GM18861 (cell line): ENCODE results near the gene ACSBG1.

Source experiments
- ATAC-seq: cut with Tn5 transposase; IDR thresholded peaks from one replicate; pipeline ENCODE4 v1.9.1; 2021; ENCODE audit not compliant: unreplicated experiment

Gene ACSBG1

DNA sequence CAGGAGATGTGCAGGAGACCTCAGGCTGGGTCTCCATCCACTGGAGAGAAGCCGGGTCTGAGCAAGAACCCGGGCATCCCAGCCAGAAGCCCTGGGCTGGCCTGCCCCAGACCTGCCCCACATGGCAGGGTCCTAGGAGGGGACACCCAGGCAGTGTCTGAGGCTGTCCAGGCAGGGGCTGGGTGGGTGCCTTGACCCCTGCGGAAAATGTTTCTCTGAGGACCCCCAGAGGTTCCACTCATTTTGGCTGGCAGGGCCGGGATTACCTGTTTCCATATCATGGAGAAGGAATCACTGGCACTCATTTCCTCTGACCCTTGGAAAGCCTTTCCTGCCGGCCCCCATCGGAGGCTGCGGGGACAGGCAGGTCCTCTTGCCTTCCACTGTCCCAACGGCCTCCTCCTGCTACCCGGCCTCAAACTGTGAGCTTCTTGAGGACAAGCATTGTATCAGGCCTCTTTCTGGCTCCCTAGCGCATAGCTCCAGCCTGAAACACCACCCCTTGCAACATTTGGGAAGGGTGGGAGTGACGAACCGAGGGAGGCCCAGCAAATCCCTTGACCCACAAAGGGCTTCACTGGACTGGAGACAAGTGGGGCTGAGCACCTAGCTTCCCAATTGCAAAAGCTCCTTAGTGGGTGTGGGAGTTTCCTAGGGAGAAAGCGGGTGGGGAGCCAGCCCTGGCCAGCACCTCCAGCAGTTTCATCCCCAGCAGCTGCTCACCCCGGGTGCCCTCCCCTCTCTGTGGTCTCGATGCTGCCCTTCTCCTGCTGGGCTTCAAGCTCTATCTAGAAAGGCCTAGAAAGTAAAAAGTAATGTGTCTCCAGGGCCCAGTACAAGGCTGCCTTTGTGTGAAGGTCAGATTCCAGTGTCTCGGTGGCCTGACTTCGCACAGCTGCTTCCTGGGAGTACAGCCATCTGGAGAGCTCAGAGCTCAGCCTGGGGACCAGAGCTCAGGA, 29.7 kb downstream of the ACSBG1 start:
- no peak for ATAC-seq

DNA sequence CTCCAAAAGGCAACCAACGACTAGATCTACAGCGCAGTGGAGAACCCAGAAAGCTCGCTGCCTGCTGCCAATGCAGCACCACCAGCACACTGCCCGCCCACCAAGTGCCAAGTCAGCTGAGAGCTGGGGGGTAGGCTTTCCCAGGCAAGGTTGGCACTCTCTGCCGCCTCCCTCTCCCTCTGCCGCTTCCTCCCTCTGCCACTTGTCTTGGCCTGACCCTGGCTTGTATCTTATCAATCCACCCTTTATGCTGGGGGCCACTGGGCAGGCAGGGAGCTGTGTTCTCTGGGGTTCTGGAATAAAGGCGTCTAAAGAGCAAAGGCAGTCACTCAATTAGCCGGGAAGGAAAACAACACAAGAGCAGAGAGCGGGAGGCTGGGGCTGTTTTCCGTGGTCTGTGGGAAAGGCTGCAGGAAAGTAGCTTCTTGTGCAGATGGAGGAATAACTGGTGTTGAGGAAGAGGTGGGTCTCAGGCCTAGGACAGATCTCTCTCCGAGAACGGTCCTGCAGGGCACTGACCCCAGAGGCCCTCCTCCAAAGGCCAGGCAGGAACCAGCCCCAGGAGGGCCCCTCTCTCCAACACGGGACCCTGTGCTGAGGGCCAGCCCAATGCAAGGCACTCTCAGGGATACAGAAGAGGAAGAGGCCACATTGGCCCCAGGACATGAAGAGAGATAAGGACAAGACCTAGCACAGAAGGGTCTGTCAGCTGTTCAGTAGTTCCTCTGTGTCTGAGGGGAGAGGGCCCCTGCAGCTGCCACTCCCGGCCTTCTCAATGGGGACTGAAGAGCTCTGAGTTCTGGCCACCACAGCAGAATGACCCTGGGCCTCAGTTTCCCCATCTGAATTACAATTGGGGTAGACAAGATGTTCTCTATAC, 30.8 kb downstream of the ACSBG1 start:
- ATAC-seq: no peak

DNA sequence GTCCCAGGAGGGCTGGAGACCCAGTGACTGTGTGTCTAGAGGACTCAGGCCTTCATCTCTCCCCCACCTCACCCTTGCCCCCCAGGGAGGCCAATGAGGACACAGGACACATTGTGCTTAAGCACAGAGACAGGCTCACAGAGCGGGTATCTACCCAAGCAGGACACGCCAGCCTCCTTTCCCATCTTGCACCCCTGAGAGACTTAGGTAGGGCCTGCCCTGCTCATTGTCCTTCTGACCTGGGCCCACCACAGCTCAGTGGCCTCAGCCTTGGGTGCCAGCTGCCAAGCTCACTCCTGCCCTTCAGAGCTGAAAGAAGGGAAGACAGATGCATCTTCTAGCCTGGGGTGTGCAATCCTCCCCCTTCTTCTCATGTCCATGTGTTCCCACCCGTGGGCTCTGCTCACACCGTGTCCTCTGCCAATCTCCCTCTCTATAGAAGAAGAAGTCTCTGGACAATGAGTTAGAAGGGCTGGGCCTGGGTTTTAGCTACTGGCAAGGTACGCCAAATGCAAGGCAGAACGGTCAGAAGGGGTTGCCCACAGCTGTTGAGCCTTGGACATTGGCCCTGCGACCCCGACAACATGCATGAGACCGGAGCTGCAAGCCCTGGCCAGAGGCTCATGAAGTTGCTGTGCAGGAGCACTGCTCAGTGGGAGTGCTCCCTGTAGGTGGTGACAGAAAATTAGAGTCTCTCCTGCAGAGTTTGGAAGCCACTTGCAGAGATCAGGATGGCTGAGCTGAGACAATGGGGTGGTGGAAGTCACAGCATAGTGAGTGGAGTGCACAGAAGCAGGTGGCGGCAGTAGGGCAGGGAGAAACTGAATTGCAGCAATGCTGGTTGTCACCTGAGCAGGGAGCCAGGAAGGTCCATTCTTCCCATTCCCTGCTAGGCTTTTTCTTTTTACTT, 32.8 kb downstream of the ACSBG1 start:
- no peak for ATAC-seq

DNA sequence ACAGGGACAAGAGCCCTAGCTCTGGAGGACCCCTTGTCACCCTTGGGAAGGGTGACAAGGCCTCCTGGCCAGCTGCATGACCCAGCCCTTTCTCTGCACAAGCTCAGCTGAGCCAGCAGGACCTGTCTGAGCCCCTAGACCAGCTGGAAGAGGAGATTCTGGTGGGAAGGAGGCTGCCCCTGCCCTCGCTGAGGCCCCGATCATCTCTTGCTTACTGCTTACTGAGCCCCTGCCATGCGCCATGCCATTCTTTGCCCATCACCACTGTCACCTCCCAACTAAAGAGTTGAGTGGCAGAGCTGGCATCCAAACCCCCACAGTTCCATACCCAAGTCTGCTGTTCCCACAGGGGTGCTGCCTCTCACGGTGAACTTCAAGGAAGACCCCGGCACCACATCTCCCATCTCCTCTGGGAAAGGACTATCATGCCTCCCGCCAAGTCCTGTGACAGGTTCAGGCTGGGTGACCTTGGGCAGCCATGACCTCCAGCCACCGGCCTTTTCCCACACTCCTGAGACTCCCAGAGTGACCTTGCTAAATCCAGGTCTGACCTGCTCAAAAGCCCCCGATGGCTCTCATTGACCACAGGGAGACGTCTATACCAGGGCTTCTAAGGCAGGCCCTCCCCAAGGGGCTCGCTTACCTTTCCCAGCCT, 34.0 kb downstream of the ACSBG1 start:
- ATAC-seq: no peak

DNA sequence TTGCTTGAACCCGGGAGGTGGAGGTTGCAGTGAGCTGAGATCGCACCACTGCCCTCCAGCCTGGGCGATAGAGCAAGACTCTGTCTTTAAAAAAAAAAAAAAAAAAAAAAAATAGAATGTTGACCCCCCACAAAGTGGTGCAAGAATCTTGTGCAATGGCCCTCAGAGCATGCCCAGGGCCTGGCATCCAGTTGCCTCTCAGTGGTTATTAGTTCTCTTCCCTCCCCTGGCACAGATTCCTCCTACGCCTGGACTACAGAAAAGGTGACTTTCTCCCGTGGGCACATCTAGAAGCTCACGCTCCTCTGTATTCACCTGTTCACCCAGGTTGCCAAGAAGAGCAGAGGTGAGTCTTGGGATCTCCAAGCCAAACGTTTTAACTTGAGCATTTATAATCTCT, 36.7 kb downstream of the ACSBG1 start:
- ATAC-seq: no peak

DNA sequence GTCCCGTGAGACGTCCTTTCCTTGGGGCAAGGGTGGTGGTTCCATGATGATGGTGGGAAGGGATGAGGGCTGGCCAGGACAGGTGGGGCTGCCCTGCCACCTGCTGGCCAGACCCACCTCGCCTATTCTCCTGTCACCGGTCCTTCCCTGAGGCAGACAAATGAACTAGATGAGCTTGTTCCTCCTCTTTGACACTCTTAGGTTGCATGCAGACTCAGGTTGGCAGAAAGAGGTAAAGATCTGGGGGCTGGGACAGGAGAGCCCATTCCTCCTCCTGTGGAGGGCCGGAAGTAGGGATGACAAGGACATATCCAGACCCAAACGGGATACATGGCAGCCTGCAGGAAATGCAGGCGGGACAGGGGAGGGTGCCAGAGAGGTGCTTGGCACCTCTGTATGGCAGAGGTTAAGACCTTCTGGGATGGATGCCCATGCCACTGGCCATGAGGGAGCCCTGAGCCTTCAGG, 38.6 kb downstream of the ACSBG1 start:
- no peak for ATAC-seq

DNA sequence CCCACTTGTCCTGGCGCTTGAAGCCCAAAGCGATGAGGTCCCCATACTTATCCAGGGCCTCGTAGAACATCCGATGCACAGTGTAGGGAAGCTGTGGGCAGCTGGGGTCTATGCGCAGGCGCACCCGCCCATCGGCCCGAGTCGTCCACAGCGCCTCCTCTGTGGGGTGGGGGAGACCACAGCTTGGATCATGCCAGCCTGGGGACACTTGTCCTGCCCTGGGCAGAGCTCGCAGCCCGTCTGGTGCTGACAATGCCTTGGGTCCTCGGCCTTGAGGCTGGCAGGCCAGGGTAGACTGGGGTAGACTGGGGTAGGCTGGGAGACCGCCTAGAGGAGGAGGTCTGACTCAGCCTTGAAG, 39.8 kb downstream of the ACSBG1 start:
- no peak for ATAC-seq

DNA sequence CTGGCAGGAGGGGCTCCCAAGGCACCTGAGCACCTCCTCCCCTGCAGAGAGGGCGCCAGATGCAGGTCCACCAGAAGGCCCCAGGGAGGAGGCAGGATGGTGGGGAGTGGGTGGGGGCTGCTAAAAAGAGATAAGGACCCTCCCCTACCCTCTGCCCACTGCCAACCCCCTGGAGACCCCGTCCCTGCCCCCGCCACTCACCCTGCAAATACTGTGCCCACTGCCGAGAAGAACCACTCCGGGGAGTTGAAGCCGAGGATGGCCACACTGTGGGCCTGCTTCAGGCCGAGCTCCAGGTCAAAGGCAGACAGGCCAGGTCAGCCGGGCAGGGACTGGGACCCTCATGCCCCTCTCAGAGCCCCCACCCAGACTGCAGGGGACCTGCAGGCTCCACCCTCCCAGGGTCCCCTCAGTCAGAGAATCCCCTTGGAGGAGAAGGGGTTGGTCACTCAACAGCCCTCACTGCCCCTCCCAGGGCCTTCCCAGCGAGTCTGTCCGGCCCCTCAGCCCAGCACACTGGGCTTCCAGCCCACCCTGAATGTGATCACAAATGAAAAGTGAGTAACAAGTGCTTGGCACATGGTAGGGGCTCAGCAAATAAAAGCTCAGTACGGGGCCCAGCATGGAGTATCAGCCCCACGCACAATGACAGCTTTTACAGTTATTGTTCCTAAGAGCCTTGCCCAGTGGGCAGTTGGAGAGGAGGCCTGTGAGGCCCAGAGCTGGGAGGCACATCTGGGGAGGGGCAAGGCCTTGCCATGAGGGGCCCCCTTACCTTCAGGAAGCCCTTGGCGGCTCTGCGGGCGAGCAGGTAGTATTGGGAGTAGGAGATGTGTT, 40.4 kb downstream of the ACSBG1 start:
- no peak for ATAC-seq

DNA sequence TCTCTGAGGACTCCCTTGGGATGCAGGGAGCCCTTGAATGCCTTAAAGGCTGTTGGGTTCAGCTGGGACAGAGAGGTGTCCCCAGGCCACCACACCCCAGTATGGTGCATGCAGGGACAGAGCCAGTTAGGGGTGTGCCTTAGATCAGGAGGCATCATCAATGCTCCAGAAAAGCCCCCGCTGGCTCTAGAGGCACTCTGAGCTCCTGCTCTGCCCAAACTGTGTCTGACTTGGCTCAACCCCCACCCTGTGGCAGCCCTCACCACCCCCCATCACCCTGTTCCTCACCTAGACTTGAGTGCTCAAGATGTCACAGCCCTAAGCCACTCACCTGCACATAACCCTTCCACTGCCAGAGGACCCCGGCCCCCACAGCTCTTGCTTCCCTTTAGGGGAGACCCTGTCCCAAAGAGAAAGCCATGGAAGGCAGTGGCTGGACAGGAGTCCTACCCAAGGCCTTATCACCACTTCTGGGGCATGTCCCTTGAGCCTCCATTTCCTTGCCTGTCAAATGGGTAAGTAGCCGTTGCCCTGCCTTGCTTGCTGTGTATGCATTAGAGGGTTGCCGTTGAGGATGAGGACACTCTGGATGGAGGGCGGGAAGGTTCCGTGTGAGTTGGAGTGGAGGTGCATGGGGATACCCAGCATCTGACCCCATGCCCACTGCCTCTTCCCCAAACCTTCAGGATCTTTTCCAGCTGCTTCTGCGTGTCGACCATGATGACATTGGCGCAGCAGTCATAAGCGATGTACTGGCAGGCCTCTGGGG, 41.4 kb downstream of the ACSBG1 start:
- no peak for ATAC-seq

DNA sequence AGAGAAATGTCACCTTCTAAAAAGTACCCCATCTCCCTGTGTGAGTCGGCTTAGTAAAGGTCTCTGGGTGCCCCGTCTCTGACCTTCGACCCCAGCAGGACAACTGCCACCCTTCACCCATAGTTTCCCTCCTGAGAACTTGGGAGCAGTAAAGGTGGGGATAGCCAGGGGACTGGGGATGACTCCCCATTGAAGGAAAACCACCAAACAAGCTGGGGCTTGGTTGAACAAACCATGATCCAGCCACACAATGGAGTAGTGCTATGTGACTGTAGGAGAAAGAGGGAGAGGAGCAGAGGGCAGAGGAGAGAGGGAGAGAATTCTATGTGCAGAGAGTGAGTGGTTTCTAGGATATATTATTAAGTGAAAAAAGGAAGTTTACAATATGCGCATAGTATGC, 51.5 kb downstream of the ACSBG1 start:
- ATAC-seq: no peak

DNA sequence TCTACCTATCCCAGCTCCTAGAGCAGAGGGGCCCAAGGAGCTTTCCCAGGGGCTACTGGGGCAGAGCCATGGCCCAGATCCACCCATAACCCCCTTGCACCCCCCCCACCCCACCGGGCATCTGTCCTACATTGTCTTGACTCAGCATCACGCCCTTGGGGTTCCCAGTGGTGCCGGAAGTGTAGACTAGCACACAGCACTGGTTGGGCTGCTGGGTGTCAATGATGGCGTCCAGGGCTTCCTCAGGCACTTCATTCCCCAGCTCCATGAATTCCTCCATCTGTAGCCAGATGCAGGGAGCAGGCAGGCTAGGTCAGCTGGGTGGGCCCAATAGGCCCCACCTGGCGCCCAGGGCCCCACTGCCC, 52.0 kb downstream of the ACSBG1 start:
- no peak for ATAC-seq

DNA sequence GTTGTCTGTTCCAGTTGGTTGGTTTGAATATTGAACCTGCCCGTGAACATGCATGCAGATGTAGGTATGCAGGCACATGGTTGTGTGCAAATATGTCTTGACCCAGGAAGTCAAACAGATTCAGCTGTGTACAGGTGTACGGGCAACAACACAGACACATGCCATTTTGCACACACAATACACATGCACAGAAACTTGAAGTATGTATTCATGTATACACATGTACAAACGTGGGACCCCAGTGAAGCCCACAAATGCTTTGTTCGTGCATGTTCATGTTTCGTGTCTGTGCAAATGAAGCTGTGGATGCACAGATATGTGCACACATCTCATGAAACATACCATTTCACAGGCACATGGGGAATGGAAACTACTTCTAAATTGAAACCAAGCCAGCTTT, 54.5 kb downstream of the ACSBG1 start:
- ATAC-seq: no peak

DNA sequence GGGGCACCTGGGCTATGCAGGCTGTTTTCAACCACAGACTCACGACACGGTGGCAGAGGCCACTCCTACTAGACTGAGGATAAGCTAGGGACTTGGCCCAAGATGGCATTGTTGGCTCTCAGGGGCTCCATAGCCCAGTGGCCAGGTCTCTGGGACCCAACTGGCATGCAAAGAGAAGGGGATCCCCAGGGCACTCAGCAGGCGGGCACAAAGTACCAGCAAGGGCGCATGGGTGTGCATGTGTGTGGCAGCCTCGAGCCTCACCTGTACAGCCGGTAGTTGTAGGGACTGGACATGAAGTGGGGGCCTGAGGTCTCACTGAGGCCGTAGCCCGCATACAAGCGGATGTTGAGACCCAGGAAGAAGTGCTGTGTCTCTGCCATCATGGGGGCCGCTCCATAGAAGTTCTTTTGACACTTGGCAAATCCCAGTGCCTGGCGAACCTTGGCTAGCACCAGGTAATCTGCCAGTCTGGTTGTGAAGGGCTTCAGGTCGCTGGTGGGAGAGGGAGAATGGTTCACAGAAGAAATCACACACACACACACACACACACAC, 55.0 kb downstream of the ACSBG1 start:
- no peak for ATAC-seq

DNA sequence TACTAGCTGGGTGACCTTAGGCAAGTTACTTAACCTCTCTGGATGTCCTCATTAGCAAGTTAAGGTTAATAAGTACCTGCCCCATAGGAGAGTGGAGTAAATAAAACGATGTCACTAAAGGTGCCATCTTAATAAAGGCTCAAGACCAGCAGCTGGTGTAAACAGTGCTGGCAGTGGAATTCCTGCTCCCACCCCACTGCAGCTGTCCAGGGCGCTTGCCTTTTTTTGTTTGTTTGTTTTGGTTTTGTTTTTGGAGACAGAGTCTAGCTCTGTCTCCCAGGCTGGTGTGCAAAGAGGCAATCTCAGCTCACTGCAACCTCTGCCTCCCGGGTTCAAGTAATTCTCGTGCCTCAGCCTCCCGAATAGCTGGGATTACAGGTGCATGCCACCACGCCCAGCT, 56.3 kb downstream of the ACSBG1 start:
- ATAC-seq: no peak

DNA sequence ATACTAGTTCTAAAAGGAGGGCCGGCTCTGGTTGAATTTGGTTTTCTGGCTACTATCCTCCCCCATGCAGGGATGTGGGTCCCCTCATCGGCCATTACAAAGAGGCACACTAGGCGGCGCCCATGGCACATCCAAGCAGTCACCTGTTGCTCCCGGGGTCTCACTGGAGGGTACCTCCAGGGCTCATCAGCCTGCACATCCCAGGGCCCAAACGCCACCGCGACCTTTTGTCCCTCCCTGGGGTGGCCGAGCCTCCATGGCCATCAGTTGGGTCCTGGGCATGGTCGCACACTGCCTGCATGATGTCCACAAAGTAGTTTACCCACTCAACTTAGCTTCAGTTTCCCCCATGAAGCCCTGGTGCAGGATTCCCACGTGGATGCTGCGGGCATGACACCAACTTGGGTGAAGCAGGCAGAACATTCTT, 56.9 kb downstream of the ACSBG1 start:
- ATAC-seq: no peak

DNA sequence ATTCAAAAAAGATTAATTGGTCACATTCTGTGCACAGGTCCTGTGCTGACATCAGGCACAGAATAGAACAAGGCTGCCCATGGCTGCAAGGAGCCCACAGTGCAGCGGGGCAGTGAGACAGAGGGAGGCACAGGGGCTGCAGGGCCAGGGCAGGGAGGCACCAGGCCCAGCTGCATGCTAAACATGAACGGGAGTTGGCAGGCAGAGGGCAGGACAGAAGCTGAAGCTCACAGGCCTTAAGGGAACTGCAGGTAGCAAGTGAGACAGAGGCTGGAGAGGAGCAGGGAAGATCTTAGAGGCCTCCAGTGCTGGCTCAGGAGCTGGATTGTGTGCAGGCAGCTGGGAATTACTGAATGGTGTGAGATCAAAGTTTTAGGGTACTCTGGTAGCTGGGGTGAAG, 59.0 kb downstream of the ACSBG1 start:
- no peak for ATAC-seq

DNA sequence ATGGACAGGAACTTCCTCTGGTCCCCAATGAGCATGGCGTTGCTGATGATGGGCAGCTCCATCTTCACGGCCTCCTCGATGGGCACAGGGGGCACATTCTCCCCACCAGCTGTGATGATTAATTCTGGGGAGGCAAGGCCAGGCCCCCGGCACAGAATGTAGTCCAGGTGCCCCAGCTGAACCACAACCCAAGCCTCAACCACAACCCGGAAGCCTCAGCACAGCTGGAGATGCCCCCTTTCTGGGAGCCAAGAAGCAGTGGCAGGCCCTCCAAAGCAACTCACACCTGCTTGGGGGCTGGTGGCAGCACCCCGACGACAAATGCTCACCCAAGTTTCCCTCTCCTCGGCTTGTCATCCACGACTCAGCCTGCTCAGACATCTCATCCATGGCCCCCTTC, 60.0 kb downstream of the ACSBG1 start:
- ATAC-seq: no peak

DNA sequence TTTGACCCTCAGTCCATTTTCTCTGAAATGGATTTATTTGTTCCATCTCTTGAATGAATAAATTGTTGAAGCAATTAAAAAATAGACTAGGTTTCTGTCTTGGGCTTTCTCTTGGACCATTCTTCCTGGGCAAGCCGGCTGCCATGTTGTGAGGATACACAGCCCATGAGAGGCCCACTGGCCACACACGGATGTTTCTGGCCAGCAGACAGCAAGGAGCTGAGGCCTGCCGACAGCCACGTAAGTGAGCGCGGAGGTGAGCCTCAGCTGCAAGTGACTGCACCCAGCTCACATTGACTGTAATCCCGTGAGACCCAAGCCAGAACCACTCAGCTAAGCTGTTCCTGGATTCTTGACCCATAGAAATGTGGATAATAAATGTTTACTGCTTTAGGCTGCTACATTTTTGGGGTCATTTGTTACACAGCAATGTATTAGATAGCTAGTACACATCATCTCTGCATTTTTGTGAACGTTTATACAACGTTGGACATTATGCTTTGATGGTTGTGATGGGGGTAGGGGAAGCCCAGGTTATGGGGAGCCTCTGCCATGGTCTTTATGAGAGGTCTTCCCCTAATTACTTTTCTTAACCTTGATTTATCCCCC, 62.4 kb downstream of the ACSBG1 start:
- ATAC-seq: no peak
